ENCODE measurements around the gene SOX3. TPM values are rescaled to one million over a fixed set of nuclear protein-coding genes. Genes with fewer than 3 reads are reported as not detected.

SOX3 gene
- total RNA-seq, 2 donors from 2014 or later, result 0.27 to 2.0 TPM

- Mint-ChIP-seq H3K36me3 (ENCODE audit: low read depth) (no peaks in the 10 kb centered on the region), H3K27me3 (ENCODE audit: insufficient read depth) (peaks cover 17% of the 10 kb centered on the region), H3K9me3 (no peaks in the 10 kb centered on the region), H3K4me1 (peaks cover 52% of the 10 kb centered on the region), H3K4me3 (peak overlapping the region; percentile 8), H3K27ac (peak overlapping the region; percentile 82)
- peaks cover 10% of the 10 kb centered on the region for H3K4me1 ChIP-seq (ENCODE audit: control insufficient read depth, insufficient read depth, low read length)
- 36% methylated on average over 2 of the region's 2 CpGs; no CpG with 5 or more reads in 1 of the 2 experiments for WGBS, 2 experiments (ENCODE audit: insufficient coverage in 1 of 2, insufficient read length in 1 of 2)
- H3K36me3 ChIP-seq (ENCODE audit: control insufficient read depth, insufficient read depth, low read length), result no peaks in the 10 kb centered on the region
- no peak overlapping the region for H3K9ac ChIP-seq (ENCODE audit: extremely low read depth, low read length, poor library complexity, severe bottlenecking)
- H3K4me3 ChIP-seq (ENCODE audit: low read length), result no peak overlapping the region
- H3K27ac ChIP-seq (ENCODE audit: low read depth, low read length), result no peak overlapping the region
- no peak for DNase-seq
- H3K27me3 ChIP-seq (ENCODE audit: control insufficient read depth, insufficient read depth, low read length, poor library complexity, severe bottlenecking), result no peaks in the 10 kb centered on the region
- no peaks in the 10 kb centered on the region for H3K9me3 ChIP-seq (ENCODE audit: control insufficient read depth, low read length)
- TF ChIP-seq, protein P1, sequence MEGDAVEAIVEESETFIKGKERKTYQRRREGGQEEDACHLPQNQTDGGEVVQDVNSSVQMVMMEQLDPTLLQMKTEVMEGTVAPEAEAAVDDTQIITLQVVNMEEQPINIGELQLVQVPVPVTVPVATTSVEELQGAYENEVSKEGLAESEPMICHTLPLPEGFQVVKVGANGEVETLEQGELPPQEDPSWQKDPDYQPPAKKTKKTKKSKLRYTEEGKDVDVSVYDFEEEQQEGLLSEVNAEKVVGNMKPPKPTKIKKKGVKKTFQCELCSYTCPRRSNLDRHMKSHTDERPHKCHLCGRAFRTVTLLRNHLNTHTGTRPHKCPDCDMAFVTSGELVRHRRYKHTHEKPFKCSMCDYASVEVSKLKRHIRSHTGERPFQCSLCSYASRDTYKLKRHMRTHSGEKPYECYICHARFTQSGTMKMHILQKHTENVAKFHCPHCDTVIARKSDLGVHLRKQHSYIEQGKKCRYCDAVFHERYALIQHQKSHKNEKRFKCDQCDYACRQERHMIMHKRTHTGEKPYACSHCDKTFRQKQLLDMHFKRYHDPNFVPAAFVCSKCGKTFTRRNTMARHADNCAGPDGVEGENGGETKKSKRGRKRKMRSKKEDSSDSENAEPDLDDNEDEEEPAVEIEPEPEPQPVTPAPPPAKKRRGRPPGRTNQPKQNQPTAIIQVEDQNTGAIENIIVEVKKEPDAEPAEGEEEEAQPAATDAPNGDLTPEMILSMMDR (conservative IDR thresholded peaks at IDR 0.05), result no peak
These were observed 20.6 kb upstream of the SOX3 start for GRCh38 chrX:140525448-140525847.

GRCh38 chrX:140524556-140524955, 19.7 kb upstream of the SOX3 start:
- 46% methylated on average over 2 of the region's 2 CpGs; no CpG with 5 or more reads in 1 of the 2 experiments for WGBS, 2 experiments (ENCODE audit: insufficient coverage in 1 of 2, insufficient read length in 1 of 2)
- DNase-seq, result peak; percentile 69
- no peak overlapping the region for H3K9ac ChIP-seq (ENCODE audit: extremely low read depth, low read length, poor library complexity, severe bottlenecking)
- no peaks in the 10 kb centered on the region for H3K27me3 ChIP-seq (ENCODE audit: control insufficient read depth, insufficient read depth, low read length, poor library complexity, severe bottlenecking)
- peaks cover 15% of the 10 kb centered on the region for H3K4me1 ChIP-seq (ENCODE audit: control insufficient read depth, insufficient read depth, low read length)
- peaks cover 49% of the 10 kb centered on the region for H3K4me1 Mint-ChIP-seq
- TF ChIP-seq, protein P1 (conservative IDR thresholded peaks at IDR 0.05), result no peak
- no peaks in the 10 kb centered on the region for H3K36me3 Mint-ChIP-seq (ENCODE audit: low read depth)
- no peak overlapping the region for H3K27ac ChIP-seq (ENCODE audit: low read depth, low read length)
- H3K9me3 ChIP-seq (ENCODE audit: control insufficient read depth, low read length), result no peaks in the 10 kb centered on the region
- no peaks in the 10 kb centered on the region for H3K9me3 Mint-ChIP-seq
- H3K27ac Mint-ChIP-seq, result peak overlapping the region; percentile 82
- H3K36me3 ChIP-seq (ENCODE audit: control insufficient read depth, insufficient read depth, low read length), result no peaks in the 10 kb centered on the region
- H3K27me3 Mint-ChIP-seq (ENCODE audit: insufficient read depth), result peaks cover 17% of the 10 kb centered on the region
- H3K4me3 Mint-ChIP-seq, result peak overlapping the region; percentile 8
- H3K4me3 ChIP-seq (ENCODE audit: low read length), result no peak overlapping the region

DNA sequence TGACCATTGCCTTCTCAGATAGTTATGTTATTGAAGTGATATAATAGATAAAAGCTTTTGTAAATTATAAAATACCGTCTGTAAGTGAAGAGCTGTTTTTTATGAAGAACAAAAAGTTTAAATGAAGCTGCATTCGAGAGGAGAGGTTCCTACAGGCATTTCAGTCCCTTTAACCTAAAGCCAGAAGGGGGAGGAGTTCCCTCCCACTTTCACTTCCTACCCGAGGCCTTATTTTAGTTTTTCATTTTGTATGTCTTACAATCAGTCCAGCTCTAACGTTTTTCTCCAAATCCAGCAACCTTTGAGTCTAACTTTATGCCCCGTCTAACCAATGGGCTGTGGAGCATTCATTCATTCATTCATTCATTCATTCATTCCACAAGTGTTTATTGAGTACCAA, 16.5 kb upstream of the SOX3 start:
- Histone ChIP-seq H3K9ac (ENCODE audit: extremely low read depth, low read length, poor library complexity, severe bottlenecking) (no peak overlapping the region), H3K4me1 (ENCODE audit: control insufficient read depth, insufficient read depth, low read length) (peaks cover 15% of the 10 kb centered on the region), H3K27ac (ENCODE audit: low read depth, low read length) (no peak overlapping the region), H3K4me3 (ENCODE audit: low read length) (no peak overlapping the region), H3K27me3 (ENCODE audit: control insufficient read depth, insufficient read depth, low read length, poor library complexity, severe bottlenecking) (no peaks in the 10 kb centered on the region), H3K36me3 (ENCODE audit: control insufficient read depth, insufficient read depth, low read length) (no peaks in the 10 kb centered on the region), H3K9me3 (ENCODE audit: control insufficient read depth, low read length) (no peaks in the 10 kb centered on the region)
- 75 to 100% methylated on average over 2 to 4 of the region's 5 CpGs for WGBS, 2 experiments (ENCODE audit: insufficient coverage in 1 of 2, insufficient read length in 1 of 2)
- Mint-ChIP-seq H3K4me3 (no peak overlapping the region), H3K36me3 (ENCODE audit: low read depth) (no peaks in the 10 kb centered on the region), H3K9me3 (no peaks in the 10 kb centered on the region), H3K27me3 (ENCODE audit: insufficient read depth) (peaks cover 24% of the 10 kb centered on the region), H3K4me1 (peaks cover 52% of the 10 kb centered on the region), H3K27ac (no peak overlapping the region)
- TF ChIP-seq, protein P1 (conservative IDR thresholded peaks at IDR 0.05), result no peak
- no peak for DNase-seq
